Psoas muscle (tissue), 8 donors: Measurements from ENCODE around the gene ARHGEF28. TPM values are rescaled to one million over a fixed set of nuclear protein-coding genes. Genes with fewer than 3 reads are reported as not detected.

Source experiments
- ATAC-seq, 4 donors: fragments of 200-7000 bp; cut with Tn5 transposase; one replicate each; pipeline ENCODE4 v1.9.1; 2020; ENCODE audit warnings: moderate library complexity in 3 of 4, mild to moderate bottlenecking in 2 of 4
- DNase-seq, 2 donors: peaks; one replicate each; pipeline ENCODE4 v3.0.0-alpha.2; 2020
- H3K27ac ChIP-seq: fragments of 200-600 bp; one replicate; pipeline ENCODE4 v1.8.0; 2022
- H3K27me3 ChIP-seq, 3 donors: fragments of 200-600 bp in 1 of 3; one replicate each; pipeline versions ENCODE4 v1.6.1 to v1.8.0; 2013 to 2022; ENCODE audit warnings: low read length in 2 of 3, mild to moderate bottlenecking in 2 of 3, moderate library complexity in 1 of 3; ENCODE audit not compliant: insufficient read depth in 3 of 3
- H3K36me3 ChIP-seq, 2 donors: fragments of 200-600 bp in 1 of 2; one replicate each; pipeline versions ENCODE4 v1.6.1 to v1.8.0; 2013 to 2022; ENCODE audit warnings: low read depth in 1 of 2, mild to moderate bottlenecking in 1 of 2, moderate library complexity in 1 of 2; ENCODE audit not compliant: insufficient read depth in 1 of 2
- H3K4me1 ChIP-seq: fragments of 200-600 bp; one replicate; pipeline ENCODE4 v1.8.0; 2022
- H3K4me3 ChIP-seq: fragments of 200-600 bp; one replicate; pipeline ENCODE4 v1.8.0; 2022; ENCODE audit warnings: mild to moderate bottlenecking
- H3K9me3 ChIP-seq: fragments of 200-600 bp; one replicate; pipeline ENCODE4 v1.8.0; 2022
- CTCF ChIP-seq: fragments of 200-600 bp; IDR thresholded peaks from one replicate; pipeline ENCODE4 v1.8.0; 2022; ENCODE audit warnings: antibody characterized with exemption
- WGBS, 3 donors: extraction: QIAGEN DNeasy Blood & Tissue Kit; methylation state at CpG; one replicate each; pipeline versions ENCODE4 v1.1.6 to v1.1.7; 2013; 5-methylcytosine and 5-hydroxymethylcytosine counted together
- intact Hi-C, 2 donors: fragments of 100-400 bp; cut with DNase I; formaldehyde crosslinking; loops; one replicate each; pipeline versions ENCODE4 v1.11.0 to v1.14.2; 2022
- polyA plus RNA-seq, 3 donors: library from polyadenylated mRNA; stranded (reverse); fragments of 200-250 nt; gene quantifications; one replicate each; pipeline ENCODE4 v1.2.3, GENCODE V29; 2013
- total RNA-seq, 4 donors: library from RNA; stranded (reverse); fragmentation: NEBNext Ultra II Directional in 2 of 4; extraction: Animal tissue kit (Norgen Biotek cat#: 25700) in 2 of 4; gene quantifications; one replicate each; pipeline versions ENCODE4 v1.2.1 to v1.2.4, GENCODE V29; 2021 to 2023
- donor health status: healthy with polysubstance abuse.
- donor health status: DM: no; HTN: no; CAD: no; lungs with moderate emphysema.
- donor health status: Bipolar disorder and iron deficiency.
- donor health status: healthy.
- donor health status: DM: yes; HTN: yes; CAD: no.
- donor health status: DM: no; HTN: no; CAD: no.
- donor health status: DM: no; HTN: no; CAD: no.
- donor health status: DM: yes; HTN: yes; CAD: no.

Gene ARHGEF28
- total and polyA plus RNA-seq, 7 donors = 0.39 to 1.3 (median 1.00) TPM

GRCh38 chr5:73641811-73642210, 15.8 kb downstream of the ARHGEF28 start:
- no peaks in the 10 kb centered on the region for H3K9me3 ChIP-seq
- H3K36me3 ChIP-seq = no peaks in the 10 kb centered on the region
- H3K27me3 ChIP-seq = no peaks in the 10 kb centered on the region
- DNase-seq = no peak
- no peak overlapping the region for H3K27ac ChIP-seq
- no peaks in the 10 kb centered on the region for H3K4me1 ChIP-seq
- H3K4me3 ChIP-seq = no peak overlapping the region
- intact Hi-C loops = no loop called here
- ATAC-seq = no peak
- no peak for TF ChIP-seq CTCF
- 75 to 81% (median 79%) methylated on average over 5 of the region's 5 CpGs for WGBS, 3 donors

GRCh38 chr5:73642344-73642743, 16.3 kb downstream of the ARHGEF28 start:
- H3K4me1 ChIP-seq = no peaks in the 10 kb centered on the region
- intact Hi-C loops = no loop called here
- no peak overlapping the region for H3K27ac ChIP-seq
- DNase-seq (no peak), ATAC-seq (no peak)
- no peaks in the 10 kb centered on the region for H3K9me3 ChIP-seq
- no peak for TF ChIP-seq CTCF
- H3K36me3 ChIP-seq = no peaks in the 10 kb centered on the region
- WGBS, 3 donors = 80 to 86% (median 82%) methylated on average over 4 of the region's 4 CpGs
- no peak overlapping the region for H3K4me3 ChIP-seq
- H3K27me3 ChIP-seq = no peaks in the 10 kb centered on the region

- DNase-seq (no peak), ATAC-seq (no peak)
- intact Hi-C loops = no loop called here
- Histone ChIP-seq H3K36me3 (no peaks in the 10 kb centered on the region), H3K4me1 (no peaks in the 10 kb centered on the region), H3K9me3 (no peaks in the 10 kb centered on the region), H3K27me3 (no peaks in the 10 kb centered on the region), H3K27ac (no peak overlapping the region), H3K4me3 (no peak overlapping the region)
- 52 to 69% (median 62%) methylated on average over 3 of the region's 3 CpGs for WGBS, 3 donors
- TF ChIP-seq CTCF = no peak
These were observed 18.5 kb downstream of the ARHGEF28 start for GRCh38 chr5:73644385-73644963.

GRCh38 chr5:73647721-73648120, 21.7 kb downstream of the ARHGEF28 start:
- no peak for ATAC-seq

More at GRCh38 chr5:73647721-73648120, 21.7 kb downstream of the ARHGEF28 start:
- no peak for TF ChIP-seq CTCF
- intact Hi-C loops = no loop called here
- H3K4me1 ChIP-seq = no peaks in the 10 kb centered on the region
- DNase-seq = no peak
- H3K27ac ChIP-seq = no peak overlapping the region
- no peak overlapping the region for H3K4me3 ChIP-seq
- no peaks in the 10 kb centered on the region for H3K36me3 ChIP-seq
- H3K9me3 ChIP-seq = no peaks in the 10 kb centered on the region
- no peaks in the 10 kb centered on the region for H3K27me3 ChIP-seq
